Stimulated activated CD8-positive, alpha-beta memory T cell treated with anti-CD3 and anti-CD28 coated beads, Interleukin-4, amount 100 ng/mL, for 4 hours (primary cell): ENCODE data around the gene NOP56.

Experiments
- DNase-seq, 2 donors: peaks; one replicate each; pipeline ENCODE4 v3.0.0-alpha.2; 2020; ENCODE audit warnings: low read depth in 2 of 2, low spot score in 1 of 2

The NOP56 gene, protein sequence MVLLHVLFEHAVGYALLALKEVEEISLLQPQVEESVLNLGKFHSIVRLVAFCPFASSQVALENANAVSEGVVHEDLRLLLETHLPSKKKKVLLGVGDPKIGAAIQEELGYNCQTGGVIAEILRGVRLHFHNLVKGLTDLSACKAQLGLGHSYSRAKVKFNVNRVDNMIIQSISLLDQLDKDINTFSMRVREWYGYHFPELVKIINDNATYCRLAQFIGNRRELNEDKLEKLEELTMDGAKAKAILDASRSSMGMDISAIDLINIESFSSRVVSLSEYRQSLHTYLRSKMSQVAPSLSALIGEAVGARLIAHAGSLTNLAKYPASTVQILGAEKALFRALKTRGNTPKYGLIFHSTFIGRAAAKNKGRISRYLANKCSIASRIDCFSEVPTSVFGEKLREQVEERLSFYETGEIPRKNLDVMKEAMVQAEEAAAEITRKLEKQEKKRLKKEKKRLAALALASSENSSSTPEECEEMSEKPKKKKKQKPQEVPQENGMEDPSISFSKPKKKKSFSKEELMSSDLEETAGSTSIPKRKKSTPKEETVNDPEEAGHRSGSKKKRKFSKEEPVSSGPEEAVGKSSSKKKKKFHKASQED

DNA sequence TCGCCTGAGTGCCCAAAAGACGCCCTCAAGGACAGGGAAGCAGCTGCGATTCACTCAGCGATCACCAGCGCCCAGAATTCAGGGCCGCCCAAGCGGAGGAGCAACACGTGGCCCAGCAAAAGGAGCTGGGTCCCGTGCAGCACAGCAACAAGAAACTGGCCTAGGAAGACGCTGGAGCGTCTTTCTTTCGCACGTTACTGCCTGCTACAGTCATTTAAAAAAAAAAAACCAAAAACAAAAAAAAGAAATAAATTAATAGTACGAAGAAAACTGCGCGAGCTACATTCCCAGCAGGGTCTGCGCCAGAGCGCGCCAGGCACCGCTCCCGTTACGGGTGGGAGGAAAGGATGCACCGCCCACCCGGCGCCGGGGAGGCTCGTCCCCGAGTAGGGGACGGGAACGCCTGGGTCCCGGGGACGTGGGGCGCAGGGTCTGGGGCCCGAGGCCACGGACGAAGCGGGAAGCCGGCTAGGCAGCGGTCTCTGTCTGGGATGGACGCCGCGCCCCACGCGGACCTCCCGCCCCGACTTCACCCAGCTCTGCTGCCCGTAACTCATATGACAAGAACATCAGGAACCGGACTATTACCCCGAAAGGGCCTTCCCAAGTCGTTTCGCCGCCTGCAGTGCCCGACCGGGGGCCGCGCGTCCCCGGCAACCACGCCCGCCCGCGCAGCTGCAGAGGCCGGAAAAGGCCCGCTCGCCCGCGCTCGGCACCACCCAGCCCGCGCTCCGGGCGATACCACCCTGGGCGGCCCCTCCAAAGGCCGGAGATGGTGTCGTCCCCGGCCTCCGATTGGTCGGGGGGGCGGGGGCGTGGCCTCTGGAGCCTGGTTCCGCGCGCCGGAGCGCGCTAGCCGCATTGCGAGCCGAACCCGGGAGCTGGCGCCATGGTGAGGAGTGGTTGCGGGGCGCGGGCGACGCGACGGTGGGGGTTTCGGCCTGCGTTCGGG is at the start of gene NOP56:
NOP56 (plus strand) TSS at position 861 of the 952 bp plus-strand sequence; CDS start at position 890, 29 bp downstream.
- peak; percentile 86 for DNase-seq

DNA sequence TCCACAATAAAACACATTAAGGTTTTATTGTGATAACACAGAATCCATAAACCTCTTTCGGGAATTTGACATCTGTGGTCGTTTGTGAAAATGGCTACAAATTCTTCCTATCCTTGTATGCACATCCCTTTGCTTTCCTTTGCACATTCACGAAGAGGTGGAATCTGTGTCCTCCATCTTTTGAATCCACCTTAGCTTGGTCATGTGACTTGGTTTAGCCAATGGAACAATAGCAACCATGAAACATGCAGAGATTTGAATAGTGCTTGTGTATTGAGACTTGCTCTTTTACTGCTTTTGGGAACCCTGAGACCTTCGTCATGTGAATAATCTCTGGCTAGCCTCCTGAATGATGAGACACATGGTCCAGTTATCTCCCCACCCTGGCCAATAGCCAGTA is 49.7 kb upstream of the NOP56 start:
- no peak for DNase-seq

DNA sequence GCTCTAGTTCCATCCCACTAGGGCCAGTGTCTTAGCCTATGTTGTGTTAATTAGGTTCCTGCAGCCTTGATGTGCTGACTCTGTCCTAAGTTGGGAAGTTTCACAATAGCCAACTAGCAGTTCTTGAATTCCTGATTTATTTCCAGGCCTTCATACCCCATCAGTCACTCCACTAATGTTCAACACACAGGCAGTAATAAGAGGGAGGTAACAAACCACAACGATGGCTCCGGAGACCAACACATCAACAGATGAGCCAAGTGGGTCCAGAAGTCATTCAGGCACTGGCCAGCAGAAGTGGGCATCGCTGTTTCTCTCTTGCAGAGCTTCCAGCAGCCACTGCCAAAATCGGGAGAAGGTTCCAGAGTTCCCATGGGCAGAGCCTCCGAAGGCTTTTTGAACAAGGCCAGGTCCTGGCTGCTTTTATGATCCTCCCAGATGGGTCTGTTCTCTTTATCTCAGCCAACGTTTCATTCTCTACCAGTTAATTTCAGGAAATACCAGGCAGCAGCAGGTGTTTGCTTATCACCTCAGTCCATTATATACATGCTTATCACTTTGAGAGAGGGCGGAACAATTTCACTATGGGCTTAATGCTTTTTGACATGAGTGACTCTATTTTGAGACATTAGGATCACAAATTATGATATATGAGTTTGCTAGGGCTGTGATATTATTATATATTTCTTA is 48.5 kb upstream of the NOP56 start:
- DNase-seq, result no peak

- DNase-seq, result no peak
Observed at GRCh38 chr20:2604506-2604835, 48.0 kb upstream of the NOP56 start.

DNA sequence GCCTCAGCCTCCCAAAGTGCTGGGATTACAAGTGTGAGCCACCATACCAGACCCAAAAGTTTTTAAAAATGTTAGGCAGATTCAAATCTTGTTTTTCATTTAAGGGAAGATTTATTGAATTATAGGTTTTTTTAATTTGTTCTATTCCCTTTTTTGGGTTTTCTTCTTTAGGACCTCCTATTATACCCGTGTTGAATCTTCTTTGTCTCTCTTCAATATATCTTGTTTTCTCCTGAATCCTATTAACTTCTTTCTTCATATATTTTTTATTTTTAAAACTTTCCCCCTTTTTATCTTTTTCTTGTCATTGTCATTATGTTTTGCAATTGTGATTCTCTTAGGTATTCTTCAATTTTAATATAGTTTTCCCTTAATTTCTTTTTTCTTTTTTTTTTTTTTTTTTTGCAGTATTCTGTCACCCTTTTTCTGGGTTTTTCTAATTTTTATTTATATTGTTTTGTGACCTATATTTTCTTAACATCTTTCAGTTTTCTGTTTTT is 45.9 kb upstream of the NOP56 start:
- no peak for DNase-seq

DNA sequence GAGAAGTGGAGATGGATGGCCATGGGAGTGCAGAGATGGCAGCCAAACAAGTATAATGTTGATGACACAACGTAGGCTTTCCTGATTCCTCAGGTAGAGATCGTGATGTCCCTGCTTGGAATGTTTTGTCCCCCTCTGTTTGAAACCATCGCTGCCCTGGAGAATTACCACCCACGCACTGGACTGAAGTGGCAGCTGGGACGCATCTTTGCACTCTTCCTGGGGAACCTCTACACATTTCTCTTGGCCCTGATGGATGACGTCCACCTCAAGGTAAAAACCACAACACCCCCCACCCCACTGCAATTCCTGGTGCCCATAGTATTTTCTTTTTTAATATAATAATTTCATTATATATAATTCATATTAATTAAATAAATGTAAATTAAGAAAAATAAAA is 42.1 kb upstream of the NOP56 start:
- no peak for DNase-seq

DNA sequence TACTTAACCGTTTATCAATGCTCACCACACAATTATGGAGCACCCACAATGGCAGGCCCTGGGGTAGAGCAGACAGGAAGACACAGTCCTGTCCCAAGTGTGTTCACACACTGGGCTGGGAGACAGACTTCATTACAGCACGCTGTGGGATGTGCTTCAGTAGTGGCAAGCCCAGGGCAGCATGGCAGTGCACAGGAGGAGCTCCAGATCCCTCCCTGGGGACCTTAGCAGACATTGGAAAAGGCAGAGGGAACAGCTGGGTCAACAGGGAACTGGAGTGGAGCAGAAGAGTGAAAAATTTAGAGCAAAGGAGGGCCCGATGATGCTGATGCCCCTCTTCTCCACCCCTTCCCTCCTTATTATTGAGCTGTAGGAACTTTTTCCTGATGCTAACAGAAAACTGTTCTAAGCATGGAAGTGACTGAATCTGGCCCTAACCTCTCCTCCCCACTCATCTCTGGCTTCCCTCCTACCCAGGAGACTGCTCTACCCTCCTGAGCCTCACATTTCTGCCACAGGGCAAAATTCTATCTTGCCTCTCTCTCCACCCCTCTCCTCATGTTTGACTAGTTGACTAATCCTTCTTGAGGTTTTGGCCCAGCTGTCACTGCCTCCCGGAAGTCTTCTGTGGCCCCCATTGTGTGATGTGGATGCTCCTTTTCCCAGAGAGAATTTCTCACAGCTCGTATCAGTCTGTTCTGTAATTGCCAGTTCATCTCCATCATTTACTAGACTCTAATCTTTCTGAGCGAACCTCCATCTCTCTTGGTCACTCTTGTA is 41.3 kb upstream of the NOP56 start:
- no peak for DNase-seq

GRCh38 chr20:2612073-2612472 is 40.4 kb upstream of the NOP56 start:
- DNase-seq, result no peak

GRCh38 chr20:2616634-2617033 is 35.8 kb upstream of the NOP56 start:
- DNase-seq, result no peak

DNA sequence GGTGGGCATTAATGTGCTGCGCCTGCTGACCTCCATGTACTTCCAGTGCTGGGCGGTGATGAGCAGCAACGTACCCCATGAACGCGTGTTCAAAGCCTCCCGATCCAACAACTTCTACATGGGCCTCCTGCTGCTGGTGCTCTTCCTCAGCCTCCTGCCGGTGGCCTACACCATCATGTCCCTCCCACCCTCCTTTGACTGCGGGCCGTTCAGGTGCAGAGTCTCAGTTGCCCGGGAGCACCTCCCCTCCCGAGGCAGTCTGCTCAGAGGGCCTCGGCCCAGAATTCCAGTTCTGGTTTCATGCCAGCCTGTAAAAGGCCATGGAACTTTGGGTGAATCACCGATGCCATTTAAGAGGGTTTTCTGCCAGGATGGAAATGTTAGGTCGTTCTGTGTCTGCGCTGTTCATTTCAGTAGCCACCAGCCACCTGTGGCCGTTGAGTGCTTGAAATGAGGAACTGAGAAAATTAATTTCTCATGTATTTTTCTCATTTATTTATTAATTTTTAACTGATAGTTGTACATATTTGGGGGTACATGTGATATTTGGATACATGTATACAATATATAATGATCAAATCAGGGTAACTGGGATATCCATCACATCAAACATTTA is 35.2 kb upstream of the NOP56 start:
- DNase-seq, result no peak

- no peak for DNase-seq
Observed at GRCh38 chr20:2618815-2619214, 33.6 kb upstream of the NOP56 start.

GRCh38 chr20:2619337-2619736 is 33.1 kb upstream of the NOP56 start:
- no peak for DNase-seq

DNA sequence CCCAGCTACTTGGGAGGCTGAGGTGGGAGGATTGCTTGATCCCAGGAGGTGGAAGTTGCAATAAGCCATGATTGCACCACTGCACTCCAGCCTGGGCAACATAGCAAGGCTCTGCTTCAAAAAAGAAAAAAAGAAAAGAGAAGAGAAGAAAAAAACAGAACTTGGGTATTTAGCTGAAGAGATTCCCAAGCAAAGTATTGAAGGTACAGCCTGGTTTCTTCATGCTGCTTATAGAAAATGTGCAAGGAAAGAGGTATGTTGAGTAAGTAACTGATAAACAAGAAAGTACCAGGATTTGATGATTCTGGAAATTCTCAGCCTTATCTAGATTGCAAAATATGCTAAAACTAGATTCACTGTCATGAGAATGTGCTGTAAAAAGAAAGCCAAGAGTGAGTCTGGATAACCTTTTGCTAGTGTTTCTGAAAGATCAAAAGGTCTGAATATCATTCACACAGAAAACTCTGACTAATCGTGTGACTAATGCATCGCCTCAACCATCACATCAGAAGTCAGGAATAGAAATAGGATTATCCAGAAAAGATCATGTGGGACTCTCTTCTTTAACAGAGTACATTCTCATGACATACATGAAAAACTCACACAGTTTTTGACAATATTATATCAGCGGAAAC is 32.4 kb upstream of the NOP56 start:
- no peak for DNase-seq

GRCh38 chr20:2624190-2624589 is 28.2 kb upstream of the NOP56 start:
- DNase-seq, result no peak

- no peak for DNase-seq
Observed at GRCh38 chr20:2625062-2625461, 27.4 kb upstream of the NOP56 start.

DNA sequence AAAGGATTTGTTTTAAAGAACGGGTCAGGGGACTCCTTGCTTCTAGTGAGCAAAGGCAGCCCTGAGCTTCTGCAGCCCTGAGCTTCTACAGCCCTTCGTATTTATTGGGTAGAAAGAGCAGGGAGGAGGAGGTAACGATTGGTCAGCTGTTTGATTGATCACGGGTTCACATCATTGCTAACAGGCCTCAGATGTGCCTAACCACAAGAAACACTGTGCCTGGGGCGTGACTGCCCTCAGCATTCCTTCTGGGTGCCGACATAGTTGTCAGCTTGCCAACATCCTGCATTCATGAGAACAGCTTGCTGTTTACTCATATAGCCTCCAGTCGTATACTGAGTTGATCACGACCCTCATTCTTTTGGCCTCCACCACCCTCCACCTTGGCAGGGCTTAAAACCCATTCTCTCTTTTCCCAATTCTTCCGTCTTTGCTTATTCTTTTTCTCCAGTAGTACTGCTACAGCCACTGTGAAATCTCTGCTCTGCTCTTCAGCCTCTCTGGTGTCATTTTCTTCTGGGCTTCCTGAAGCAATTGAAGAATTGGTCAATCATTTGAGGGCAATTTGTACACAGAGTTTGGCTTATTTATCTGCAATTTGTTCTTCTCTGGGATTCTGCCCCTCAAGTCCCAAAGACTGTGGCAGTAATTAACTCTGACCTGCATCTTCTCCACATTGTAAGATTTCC is 25.4 kb upstream of the NOP56 start:
- DNase-seq, result no peak

- no peak for DNase-seq
Observed at GRCh38 chr20:2631228-2631627, 21.2 kb upstream of the NOP56 start.

DNA sequence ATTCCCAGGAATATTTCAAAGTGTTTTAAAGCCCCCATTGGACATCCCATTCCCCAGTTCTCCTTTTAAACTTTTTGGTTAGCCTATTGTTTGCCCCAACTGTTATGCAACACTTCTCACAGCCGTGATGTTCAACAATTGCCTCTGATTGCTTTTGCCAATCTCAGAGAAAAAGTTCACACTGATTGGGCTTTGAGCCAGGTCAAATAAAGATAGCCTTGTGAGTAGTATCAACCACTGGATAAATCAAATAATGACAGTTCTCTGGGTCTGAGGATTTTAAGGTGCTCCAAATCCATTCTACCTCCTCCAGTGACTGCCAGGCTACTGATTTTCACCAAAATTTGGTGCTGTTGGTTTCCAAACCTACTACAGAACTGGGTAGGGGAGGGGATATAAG is 19.1 kb upstream of the NOP56 start:
- no peak for DNase-seq

DNA sequence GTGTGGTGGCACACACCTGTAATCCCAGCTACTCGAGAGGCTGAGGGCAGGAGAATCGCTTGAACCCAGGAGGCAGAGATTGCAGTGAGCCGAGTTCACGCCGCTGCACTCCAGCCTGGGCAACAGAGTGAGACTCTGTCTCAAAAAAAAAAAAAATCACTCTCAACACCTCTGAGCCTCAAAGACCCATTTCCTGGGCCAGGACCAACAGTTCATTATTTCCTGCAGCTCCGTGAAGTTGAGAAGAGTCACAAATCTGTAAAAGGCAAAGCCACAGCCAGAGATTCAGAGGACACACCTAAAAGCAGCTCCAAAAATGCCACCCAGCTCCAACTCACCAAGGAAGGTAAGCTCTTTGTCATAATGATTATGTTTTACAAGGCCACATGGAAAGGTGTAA is 15.2 kb upstream of the NOP56 start:
- DNase-seq, result no peak
